Stimulated activated CD8-positive, alpha-beta memory T cell treated with anti-CD3 and anti-CD28 coated beads, Interleukin-4, amount 100 ng/mL, for 4 hours (primary cell): Measurements from ENCODE around the gene SLC6A19.

ENCODE experiments used
- DNase-seq, 2 donors: peaks; one replicate each; pipeline ENCODE4 v3.0.0-alpha.2; 2020; ENCODE audit warnings: low read depth in 2 of 2, low spot score in 1 of 2

The SLC6A19 gene

DNA sequence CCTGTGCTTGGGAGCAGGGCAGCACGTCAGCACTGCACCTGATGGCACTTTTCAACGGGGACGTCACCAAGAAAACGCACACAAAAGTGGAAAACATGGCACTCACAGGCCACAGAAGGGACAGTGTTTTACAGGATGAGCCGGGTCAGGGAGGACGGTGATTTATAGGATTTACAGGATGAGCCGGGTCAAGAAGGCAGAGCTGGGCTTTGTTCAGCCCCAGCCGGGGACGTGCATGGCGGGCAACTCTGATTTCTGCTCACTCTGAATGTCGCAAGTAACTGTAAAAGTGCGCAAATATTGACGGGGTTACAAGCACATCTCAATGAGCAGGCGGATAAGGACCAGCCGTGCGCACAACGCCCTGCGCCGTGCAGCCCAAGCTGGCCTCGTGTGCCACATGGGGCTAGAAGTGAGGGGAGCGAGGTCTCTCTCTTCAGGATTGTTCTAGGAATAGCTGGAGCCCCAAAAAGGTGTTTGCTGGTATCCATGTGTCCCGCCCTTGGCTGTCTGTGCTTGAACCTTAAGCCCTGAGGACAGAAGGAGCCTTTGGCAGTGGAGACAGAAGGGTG, 40.2 kb downstream of the SLC6A19 start:
- no peak for DNase-seq

DNA sequence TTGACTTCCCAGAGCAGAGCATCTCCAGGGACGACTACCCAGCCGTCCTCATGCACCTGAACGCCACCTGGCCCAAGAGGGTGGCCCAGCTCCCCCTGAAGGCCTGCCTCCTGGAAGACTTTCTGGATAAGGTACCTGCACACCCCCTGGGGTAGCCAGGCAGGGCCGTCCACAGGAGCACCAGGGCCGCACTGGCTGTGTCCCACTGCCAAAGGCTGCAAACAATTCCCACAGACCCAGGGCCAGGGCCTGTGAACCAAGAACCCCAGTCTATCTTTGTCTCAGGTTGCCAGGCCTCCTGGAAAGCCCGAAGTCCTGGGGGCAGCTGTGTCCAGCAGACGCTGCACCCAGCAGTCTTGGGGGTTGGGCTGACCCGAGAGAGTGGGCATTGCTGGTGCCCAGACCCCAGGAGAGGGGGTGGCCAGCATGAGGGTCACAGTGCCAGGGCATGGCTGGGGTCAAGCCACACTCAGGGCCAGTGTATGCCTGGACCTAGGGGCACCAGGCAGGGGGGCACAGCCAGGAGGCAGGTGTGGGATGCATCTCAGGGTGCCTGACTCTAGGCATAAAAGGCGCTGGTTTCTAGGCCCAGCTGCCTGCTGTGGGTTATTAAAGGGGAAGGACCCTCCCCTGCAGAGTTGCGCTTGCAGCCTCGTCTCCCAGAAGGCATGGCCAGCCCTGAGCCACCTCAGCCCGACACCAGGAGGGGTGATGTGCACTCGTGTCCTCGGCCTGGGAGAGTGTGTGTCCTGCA, 41.5 kb downstream of the SLC6A19 start:
- no peak for DNase-seq

DNA sequence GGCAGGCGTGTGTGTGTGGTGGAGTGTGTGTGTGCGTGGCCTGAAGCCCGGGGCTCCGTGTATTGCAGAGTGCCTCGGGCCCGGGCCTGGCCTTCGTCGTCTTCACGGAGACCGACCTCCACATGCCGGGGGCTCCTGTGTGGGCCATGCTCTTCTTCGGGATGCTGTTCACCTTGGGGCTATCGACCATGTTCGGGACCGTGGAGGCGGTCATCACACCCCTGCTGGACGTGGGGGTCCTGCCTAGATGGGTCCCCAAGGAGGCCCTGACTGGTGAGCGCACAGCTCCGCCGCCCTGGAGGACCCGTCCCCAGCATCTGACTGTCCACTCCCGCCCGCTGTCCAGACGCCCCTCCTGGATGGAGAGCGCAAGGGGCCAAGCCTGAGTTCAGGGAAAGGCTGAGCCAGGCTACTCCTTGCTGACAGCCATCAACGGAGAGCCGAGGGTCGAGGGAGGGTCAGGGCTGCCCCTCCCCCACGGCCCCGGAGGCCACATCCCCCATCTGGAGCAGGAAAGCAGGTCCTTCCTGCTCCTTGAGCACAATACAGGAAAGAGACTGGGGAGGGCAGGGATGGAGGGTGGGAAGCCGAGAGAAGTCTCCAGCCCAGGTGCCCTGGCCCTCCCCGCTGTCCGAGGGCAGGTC, 42.2 kb downstream of the SLC6A19 start:
- DNase-seq, result no peak

DNA sequence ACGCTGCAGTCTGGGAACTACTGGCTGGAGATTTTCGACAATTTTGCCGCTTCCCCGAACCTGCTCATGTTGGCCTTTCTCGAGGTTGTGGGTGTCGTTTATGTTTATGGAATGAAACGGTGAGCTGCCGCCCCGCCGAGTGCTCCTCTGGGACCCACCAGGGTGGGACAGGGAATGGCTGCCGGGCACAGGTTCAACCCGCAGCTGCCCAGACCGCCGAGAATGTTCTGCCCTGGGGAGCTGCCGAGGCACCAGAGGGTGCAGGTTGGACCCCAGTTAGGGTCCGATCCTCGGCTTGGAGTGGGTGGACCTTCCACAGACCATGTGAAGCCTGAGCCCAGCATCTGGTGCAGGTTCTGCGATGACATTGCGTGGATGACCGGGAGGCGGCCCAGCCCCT, 42.9 kb downstream of the SLC6A19 start:
- no peak for DNase-seq

DNA sequence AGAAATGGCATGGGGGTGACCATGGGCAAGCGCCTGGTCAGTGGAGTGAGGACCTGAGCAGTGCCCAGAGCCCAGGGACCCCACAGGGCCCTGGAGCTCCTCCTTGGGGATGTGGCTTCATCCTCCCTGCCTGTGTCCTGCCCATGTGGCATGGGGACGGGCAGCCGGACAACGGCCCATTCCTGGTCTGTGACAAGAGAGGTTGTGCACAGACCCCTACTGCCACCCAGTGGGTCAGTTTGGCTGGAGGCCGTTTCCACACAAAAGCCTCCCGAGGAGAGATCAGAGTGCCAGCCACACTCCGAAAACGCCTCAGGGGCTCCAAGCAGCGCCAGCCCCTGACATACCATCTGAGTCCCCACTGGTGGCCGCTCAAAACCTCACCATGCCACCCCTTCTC, 43.6 kb downstream of the SLC6A19 start:
- DNase-seq, result no peak

DNA sequence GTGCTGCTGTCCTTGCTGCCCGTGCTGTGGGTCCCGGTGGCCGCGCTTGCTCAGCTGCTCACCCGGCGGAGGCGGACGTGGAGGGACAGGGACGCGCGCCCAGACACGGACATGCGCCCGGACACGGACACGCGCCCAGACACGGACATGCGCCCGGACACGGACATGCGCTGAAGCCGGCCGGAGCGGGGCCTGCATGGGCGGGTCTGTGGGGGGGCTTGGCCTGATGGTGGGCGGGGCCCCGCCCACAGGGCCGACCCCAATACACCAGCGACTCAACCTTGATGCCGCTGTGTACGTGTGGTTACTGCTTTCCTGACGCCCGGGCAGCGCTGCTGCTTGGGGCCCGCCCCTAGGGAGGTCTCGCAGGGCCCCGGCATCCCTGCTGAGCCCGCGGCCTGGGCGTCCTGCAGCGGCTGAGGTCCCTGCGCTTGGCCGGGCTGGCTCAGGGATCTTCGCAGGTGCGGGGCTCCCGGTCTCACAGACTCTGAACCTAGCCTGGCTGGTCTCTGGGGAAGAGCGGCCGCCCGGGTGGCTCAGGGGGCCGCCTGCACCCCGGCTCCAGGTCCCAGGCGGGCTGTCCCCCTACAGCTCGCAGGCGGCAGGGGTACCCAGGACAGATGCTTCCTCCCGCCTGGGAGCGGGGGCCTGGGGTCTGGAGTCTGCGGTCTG, 44.6 kb downstream of the SLC6A19 start:
- DNase-seq, result no peak

DNA sequence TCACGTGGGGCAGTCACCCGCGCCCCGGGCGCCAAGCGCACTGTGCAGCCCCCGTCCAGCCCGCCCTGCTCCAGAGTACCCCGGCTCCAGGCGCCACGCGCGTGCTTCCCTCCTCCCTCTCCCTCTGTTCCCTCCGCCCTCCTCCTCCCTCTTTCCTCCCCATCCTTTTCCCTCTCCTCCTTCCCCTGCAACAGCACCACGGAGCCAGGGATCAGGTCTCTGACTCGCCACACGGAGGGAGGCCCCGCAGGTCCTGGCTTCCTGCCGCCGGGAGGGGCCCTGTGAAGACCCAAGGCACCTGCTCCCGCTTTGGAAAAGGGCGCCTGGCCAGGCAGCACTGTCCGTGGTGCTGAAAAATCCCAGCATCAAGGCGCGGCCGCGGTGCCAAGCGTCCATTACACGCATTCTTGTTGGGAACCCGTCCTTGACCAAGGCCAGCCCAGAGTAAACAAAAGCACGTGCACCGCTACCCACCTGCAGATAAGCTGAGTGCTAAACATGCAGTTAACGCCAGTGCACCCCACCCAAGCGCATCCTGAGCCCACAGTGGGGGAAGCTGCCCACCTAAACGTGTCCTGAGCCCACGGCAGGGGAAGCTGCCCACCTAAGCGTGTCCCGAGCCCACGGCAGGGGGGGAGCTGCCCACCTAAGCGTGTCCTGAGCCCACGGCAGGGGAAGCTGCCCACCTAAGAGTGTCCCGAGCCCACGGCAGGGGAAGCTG, 45.5 kb downstream of the SLC6A19 start:
- DNase-seq, result no peak

DNA sequence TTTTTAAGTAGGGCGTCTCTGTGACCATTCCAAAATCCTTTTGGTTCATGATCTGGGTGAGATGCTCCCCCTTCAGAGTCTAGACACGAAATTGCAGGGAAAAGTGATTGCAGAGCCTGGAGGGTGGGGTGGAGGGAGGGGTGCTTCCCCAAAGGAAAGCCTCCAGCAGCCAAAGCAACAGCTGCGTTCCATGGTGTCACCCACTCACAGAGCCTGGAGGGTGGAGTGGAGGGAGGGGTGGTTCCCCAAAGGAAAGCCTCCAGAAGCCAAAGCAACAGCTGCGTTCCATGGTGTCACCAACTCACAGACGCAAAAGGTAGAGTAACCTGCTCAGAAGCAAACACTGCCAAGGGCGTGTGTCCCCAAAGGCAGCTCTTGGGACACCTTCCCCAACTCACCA, 46.4 kb downstream of the SLC6A19 start:
- no peak for DNase-seq

DNA sequence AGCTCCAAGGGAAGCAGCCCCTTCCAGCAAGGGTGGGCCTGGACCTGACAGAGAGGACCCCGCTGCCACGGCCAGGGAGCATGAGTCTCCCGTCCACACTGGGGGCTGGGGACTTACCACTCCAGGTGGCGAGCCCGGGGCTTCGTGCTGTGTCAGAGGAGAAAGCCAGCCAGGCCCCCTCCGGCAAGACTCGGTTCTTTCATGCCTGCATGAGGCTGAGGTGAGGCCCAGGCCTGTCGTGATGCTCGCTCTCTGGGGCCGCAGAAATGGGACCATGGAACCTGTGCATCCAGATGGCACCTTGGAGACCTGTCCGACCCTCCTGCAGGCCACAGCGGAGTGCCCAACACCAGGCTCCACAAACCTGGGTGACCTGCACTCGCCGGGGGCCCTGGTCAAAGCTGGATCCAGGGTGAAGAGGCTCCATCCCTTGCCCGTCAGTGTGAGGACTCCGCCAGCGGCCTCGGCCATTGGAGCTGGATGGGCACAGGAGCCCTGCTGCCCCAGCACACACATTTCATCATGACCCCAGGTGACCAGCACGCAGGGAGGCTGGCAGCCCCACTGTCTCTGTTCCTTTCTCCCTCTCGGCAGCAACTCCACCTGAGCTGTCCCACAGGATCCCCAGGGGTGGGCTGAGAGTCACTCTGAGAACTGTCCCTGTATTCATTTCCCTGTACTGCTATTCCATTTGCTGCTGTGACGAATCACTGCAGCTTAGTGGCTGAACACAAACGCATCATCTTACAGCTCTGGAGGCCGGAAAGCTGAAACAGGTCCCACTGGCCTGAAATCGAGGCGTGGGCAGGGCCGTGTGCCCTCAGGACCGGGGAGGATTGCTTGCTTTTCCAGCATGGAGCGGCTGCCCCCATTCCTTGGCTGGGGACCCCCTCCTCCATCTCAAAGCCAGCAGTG, 48.2 kb downstream of the SLC6A19 start:
- no peak for DNase-seq

DNA sequence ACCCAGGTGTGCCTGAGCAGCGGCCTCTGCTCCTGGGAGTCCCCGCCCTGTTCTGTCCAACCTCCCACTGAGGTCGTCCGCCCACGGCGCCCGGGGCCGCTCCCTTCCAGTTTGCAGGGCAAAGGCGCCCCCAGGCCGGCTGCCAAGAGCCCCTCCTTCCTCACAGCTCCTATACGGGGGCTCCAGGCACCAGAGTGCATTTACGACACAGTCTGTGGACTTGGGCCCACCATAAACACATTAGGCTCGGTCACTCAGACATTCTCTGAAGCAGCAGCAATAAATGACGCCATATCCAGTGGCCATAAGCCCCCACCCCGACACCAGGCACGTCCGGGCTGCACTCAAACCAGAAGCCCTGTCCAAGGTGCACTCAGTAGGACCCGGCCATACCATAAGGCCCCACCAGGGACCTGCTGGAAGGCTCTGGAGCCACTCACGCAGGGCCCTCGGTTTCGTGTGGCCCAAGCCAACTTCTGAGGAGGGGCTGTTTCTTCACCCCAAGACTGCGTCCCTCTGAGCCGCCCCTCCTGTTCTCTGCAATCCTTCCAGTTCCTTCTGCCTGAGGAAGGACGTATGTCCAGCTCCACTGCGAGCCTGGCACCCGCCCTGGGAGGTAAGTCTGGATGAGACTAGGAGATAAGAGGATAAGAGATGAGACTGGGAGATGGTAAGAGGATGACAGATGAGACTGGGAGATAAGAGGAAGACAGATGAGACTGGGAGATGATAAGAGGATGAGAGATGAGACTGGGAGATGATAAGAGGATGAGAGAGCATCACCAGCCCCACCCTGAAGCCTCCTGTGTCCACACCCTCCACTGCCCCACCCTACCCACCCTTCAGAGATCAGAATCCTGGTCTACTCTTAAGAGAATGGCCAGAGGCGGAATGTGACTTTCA, 50.5 kb downstream of the SLC6A19 start:
- no peak for DNase-seq

DNA sequence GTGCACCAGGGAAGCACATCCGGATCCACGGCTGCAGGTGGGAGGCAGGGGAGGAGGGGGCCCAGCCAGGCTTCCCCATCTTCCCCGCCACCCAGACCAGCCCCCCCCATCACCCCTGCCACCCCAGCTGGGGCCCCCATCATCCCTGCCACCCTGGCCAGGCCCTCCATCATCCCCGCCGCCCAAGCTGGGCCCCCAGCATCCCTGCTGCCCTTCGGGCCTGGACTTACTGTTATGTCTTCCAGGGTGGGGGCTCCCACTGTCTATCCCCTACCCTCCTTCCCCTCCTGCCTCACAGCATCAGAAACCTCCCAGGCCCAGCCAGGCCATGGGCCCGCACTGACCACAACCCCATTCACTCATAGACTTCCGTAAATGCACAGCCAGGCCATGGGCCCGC, 51.3 kb downstream of the SLC6A19 start:
- no peak for DNase-seq

DNA sequence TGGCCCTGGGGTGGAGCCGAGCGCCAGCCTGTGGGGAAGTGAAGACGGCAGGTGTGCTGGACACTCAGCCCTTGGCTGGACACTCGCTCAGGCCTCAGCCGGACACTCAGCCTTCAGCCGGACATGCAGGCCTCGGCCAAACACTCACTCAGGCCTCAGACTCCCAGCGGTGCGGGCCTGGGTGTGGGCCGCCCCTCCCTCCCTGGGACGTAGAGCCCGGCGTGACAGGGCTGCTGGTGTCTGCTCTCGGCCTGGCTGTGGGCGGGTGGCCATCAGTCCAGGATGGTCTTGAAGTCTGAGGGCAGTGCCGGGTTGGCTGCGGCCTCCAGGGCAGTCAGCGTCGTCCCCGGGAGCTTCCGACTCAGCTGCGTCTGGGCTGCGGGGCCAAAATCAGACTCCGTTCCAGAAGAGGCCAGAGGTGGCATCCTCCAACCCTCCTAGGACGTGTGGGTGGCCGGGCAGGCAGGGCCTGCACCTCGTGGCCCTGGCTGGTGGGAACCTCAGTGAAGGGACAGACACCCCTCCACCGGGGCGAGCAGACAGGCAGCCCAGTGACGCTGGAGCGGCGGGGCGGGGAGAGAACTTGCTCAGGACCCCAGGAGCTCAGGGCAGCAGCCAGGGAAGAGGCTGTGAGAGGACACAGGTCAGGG, 52.2 kb downstream of the SLC6A19 start:
- DNase-seq, result no peak

DNA sequence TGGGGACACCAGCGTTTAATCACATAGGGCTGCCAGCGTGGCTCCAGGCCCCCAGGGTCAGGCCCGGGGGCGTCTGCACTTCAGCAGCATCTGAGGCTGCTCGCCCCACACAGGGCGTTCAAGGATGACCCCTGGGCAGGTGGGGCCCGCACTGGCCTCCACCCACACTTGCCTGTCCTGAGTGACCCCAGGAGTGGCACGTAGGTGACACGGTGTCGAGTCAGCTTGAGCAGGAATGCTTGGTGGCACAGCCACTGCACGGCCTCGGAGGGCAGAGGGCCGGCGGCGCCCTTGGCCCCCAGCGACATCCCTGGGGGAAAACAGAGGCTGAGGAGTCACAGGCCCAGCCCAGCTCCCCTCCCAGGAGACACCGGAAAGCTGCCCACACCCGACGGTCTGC, 52.8 kb downstream of the SLC6A19 start:
- no peak for DNase-seq

DNA sequence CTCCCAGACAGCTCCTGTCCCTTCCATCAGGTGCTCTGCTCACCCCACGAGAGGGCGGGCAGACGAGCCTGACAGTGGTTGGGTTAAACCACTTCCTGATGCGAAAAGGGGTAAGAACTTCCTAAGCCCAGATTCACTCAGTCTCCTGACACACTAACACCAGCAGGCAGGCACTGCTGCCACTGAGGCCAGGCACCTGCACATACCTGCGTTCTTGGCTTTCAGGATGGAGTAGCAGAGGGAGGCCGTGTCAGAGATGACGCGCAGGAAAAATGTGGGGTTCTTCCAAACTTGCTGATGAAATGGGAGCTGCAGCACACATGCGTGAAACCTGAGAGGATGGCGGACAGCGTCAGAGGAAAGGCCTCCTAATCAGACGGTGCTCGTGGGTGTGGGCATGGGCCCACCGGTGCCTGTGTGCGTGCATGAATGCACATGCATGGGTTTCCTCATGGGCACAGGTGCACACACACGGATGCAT, 53.7 kb downstream of the SLC6A19 start:
- DNase-seq, result no peak

DNA sequence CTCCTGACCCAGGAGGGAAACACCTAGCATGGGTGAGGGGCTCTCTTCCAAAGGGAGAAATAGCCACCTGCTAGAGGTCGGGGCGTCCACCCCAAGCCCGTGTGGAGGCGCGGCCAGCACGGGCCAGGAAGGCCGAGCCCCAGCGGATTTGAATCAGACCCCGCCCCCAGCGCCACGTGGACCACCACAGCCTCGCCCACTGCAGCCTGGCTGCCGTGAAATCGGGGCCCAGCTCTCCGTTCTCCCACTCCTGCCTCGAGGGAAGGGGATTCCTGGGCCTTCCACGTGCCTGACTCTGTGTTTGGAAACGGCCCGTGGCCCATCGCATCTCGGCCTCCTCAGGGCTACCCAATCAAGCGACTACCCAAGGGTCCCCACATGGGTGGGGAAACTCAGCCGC, 55.4 kb downstream of the SLC6A19 start:
- no peak for DNase-seq

DNA sequence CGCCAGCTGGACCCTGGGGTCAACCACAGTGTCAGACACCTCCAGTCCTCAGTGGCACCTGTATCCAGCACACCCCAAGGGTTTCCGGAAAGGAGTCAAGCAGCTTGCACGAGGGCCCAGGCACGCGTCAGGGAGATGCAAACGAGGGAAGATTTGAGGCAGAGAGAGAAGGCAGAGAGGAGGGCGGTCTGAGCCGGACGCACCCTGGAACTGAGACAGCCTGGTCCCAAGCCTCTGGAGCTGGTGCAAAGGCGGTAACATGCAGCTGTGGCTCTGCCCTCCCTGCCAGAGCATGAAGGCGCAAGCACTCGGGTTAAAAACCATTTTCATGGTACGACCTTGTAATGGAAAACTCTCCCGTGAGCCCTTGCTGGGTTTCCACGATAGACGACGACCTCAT, 56.0 kb downstream of the SLC6A19 start:
- no peak for DNase-seq

DNA sequence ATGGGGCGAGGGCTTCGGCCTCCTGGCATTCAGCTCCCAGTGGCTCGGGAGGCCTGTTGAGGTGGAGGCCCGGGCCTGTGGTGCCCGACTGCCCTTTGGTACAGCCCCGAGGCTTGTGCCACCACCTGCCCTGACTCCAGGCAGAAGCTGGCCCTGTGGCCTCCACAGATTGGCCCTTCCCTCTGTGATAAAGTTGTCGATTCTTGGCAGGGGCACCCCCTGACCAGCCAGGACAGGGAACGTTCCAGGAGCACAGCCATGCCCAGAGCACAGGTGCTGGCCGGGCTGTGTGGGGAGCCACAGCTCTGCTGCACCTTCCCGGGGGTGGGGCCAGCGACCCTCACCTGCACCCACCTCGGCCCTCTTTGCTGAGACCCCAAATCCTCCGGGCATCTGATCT, 56.4 kb downstream of the SLC6A19 start:
- DNase-seq, result no peak

DNA sequence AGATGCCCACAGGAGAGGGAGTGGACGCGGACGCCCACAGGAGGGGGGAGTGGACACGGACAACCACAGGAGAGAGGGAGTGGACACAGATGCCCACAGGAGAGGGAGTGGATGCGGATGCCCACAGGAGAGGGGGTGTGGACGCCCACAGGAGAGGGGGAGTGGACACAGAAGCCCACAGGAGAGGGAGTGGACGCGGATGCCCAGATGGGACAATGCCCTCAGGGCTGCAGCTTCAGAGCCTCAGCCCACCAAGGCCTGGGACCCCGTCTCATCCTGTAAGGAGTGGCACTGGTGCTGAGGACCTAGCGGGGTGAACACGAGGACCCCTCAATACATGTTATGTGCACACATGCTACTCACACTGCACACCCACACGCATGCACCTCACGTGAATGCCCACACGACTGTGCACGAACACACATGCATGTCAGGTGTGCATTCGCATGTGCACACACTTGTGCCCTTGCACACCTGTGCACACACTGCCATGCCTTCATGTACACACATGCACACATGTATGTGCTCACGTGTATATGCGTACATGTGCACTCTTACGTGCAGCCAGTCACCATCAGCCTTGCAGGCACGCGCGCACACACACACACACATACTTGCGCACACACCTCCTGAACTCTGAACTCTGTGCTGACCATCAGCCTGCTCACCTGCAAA, 58.5 kb downstream of the SLC6A19 start:
- no peak for DNase-seq
